DOHH2 (cell line): ENCODE results near the gene RFC5.

ENCODE experiments used
- CTCF ChIP-seq: fragments of 200-600 bp; sonication (generic); IDR thresholded peaks from one replicate; pipeline ENCODE4 v1.5.1; 2014; ENCODE audit warnings: antibody characterized with exemption, mild to moderate bottlenecking, low read depth, low read length; ENCODE audit not compliant: poor library complexity, severe bottlenecking
- EZH2phosphoT487 ChIP-seq: fragments of 200-600 bp; sonication (generic); IDR thresholded peaks from 2 replicates; pipeline ENCODE4 v1.6.1; 2017; ENCODE audit warnings: borderline replicate concordance, mild to moderate bottlenecking, antibody characterized with exemption, low read length, moderate library complexity, mixed read lengths

GRCh38 chr12:118058881-118059280 is 42.4 kb downstream of the RFC5 start:
- TF ChIP-seq CTCF (no peak), EZH2phosphoT487 (no peak)
